GM12873 (cell line): Measurements from ENCODE around the gene LIMCH1.

Experiments
- CTCF ChIP-seq: IDR thresholded peaks from 2 replicates; pipeline ENCODE4 v1.5.1; 2012; ENCODE audit warnings: low read depth, mild to moderate bottlenecking, moderate library complexity, low read length, control low read depth; ENCODE audit not compliant: insufficient read depth; ENCODE audit errors: missing control alignments

LIMCH1 gene

GRCh38 chr4:41597494-41597893 lies 59.5 kb downstream of the LIMCH1 start:
- TF ChIP-seq CTCF = no peak

GRCh38 chr4:41598580-41598979 lies 60.6 kb downstream of the LIMCH1 start:
- no peak for TF ChIP-seq CTCF

GRCh38 chr4:41599192-41599786 lies 61.3 kb downstream of the LIMCH1 start:
- TF ChIP-seq CTCF = no peak

GRCh38 chr4:41600243-41600912 lies 62.4 kb downstream of the LIMCH1 start:
- no peak for TF ChIP-seq CTCF

GRCh38 chr4:41601025-41601424 lies 63.1 kb downstream of the LIMCH1 start:
- no peak for TF ChIP-seq CTCF

GRCh38 chr4:41602113-41602512 lies 64.2 kb downstream of the LIMCH1 start:
- no peak for TF ChIP-seq CTCF

GRCh38 chr4:41602886-41603498 lies 65.0 kb downstream of the LIMCH1 start:
- no peak for TF ChIP-seq CTCF
